ENCODE measurements around the gene DIP2C. TPM values are rescaled to one million over a fixed set of nuclear protein-coding genes. Genes with fewer than 3 reads are reported as not detected.

The DIP2C gene
- total RNA-seq, 1 experiment from 2014 or later: 11.0 TPM

DNA sequence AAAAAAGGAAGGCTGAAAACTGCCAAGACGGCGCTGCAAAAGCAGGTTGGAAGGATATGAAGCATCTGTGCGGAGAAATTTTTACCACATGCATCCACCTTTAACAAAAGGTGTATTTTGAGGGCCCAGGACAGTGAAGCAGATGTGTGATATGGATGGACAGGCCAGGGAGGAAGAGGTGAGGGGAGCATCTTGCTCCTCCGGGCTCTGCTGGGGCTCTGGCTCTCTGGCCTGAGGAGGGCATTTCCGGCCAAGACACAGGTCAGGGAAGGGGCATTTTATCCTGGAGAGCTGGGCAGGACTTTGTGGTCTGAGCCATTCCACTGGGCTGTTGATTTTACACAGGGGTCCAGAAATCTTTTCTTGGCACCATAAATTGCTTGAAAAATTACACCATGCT, 379.1 kb downstream of the DIP2C start:
- Mint-ChIP-seq H3K27ac (no peak overlapping the region), H3K9me3 (no peaks in the 10 kb centered on the region), H3K4me3 (no peak overlapping the region), H3K27me3 (ENCODE audit: low read depth) (no peaks in the 10 kb centered on the region), H3K36me3 (no peaks in the 10 kb centered on the region), H3K4me1 (peaks cover 15% of the 10 kb centered on the region)
- TF ChIP-seq ZNF671 (CRISPR knock-in tag; IDR thresholded peaks at IDR 0.05) (no peak), ZNF416 (CRISPR knock-in tag; IDR thresholded peaks at IDR 0.05) (no peak), ELF4 (CRISPR knock-in tag; IDR thresholded peaks at IDR 0.05; ENCODE audit: low read depth) (no peak), NR2C2 (CRISPR knock-in tag; IDR thresholded peaks at IDR 0.05) (no peak), MYBL2 (CRISPR knock-in tag; IDR thresholded peaks at IDR 0.05) (no peak), ZNF121 (CRISPR knock-in tag; IDR thresholded peaks at IDR 0.05) (no peak), JUN (CRISPR knock-in tag; IDR thresholded peaks at IDR 0.05) (no peak), TEAD4 (CRISPR knock-in tag; IDR thresholded peaks at IDR 0.05) (no peak)
- TF ChIP-seq, protein P1, sequence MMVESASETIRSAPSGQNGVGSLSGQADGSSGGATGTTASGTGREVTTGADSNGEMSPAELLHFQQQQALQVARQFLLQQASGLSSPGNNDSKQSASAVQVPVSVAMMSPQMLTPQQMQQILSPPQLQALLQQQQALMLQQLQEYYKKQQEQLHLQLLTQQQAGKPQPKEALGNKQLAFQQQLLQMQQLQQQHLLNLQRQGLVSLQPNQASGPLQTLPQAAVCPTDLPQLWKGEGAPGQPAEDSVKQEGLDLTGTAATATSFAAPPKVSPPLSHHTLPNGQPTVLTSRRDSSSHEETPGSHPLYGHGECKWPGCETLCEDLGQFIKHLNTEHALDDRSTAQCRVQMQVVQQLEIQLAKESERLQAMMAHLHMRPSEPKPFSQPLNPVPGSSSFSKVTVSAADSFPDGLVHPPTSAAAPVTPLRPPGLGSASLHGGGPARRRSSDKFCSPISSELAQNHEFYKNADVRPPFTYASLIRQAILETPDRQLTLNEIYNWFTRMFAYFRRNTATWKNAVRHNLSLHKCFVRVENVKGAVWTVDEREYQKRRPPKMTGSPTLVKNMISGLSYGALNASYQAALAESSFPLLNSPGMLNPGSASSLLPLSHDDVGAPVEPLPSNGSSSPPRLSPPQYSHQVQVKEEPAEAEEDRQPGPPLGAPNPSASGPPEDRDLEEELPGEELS (CRISPR knock-in tag; IDR thresholded peaks at IDR 0.05): no peak
- TF ChIP-seq, protein P2, sequence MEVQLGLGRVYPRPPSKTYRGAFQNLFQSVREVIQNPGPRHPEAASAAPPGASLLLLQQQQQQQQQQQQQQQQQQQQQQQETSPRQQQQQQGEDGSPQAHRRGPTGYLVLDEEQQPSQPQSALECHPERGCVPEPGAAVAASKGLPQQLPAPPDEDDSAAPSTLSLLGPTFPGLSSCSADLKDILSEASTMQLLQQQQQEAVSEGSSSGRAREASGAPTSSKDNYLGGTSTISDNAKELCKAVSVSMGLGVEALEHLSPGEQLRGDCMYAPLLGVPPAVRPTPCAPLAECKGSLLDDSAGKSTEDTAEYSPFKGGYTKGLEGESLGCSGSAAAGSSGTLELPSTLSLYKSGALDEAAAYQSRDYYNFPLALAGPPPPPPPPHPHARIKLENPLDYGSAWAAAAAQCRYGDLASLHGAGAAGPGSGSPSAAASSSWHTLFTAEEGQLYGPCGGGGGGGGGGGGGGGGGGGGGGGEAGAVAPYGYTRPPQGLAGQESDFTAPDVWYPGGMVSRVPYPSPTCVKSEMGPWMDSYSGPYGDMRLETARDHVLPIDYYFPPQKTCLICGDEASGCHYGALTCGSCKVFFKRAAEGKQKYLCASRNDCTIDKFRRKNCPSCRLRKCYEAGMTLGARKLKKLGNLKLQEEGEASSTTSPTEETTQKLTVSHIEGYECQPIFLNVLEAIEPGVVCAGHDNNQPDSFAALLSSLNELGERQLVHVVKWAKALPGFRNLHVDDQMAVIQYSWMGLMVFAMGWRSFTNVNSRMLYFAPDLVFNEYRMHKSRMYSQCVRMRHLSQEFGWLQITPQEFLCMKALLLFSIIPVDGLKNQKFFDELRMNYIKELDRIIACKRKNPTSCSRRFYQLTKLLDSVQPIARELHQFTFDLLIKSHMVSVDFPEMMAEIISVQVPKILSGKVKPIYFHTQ (CRISPR knock-in tag; IDR thresholded peaks at IDR 0.05): no peak
- TF ChIP-seq, protein P3, sequence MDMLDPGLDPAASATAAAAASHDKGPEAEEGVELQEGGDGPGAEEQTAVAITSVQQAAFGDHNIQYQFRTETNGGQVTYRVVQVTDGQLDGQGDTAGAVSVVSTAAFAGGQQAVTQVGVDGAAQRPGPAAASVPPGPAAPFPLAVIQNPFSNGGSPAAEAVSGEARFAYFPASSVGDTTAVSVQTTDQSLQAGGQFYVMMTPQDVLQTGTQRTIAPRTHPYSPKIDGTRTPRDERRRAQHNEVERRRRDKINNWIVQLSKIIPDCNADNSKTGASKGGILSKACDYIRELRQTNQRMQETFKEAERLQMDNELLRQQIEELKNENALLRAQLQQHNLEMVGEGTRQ (CRISPR knock-in tag; IDR thresholded peaks at IDR 0.05): no peak
- CTCF ChIA-PET: no interaction called here
- no peak for DNase-seq (ENCODE audit: low spot score)
- no peak for ATAC-seq
- POLR2A ChIA-PET: no interaction called here

DNA sequence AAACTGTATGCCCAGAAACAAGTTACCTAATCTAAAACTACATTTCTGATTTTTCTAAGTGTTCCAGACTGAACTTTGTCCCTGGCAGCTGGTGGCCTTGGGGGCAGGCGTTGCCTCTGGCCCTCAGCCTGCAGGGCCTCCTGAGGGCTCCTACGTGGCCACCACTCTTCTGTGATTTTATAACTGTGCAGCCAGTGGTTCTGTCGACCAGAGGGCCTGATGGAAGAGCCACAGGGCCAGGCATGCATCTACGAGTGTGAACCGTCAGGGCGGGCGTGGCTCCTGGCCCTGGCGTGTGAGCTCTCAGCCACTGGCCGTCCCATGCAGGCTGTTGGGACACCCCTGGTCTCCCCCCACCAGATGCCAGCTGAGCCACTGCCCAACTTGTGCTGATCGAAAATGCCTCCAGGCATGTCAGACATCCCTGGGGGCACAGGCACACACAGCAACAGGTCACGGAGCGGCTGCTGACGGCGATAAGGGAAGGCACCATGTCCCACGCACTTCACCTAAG, 380.8 kb downstream of the DIP2C start:
- ChIA-PET POLR2A (no interaction called here), CTCF (no interaction called here)
- TF ChIP-seq, protein P4, sequence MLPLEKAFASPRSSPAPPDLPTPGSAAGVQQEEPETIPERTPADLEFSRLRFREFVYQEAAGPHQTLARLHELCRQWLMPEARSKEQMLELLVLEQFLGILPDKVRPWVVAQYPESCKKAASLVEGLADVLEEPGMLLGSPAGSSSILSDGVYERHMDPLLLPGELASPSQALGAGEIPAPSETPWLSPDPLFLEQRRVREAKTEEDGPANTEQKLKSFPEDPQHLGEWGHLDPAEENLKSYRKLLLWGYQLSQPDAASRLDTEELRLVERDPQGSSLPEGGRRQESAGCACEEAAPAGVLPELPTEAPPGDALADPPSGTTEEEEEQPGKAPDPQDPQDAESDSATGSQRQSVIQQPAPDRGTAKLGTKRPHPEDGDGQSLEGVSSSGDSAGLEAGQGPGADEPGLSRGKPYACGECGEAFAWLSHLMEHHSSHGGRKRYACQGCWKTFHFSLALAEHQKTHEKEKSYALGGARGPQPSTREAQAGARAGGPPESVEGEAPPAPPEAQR (CRISPR knock-in tag; IDR thresholded peaks at IDR 0.05): no peak
- TF ChIP-seq ESRRA (CRISPR knock-in tag; IDR thresholded peaks at IDR 0.05; ENCODE audit: borderline replicate concordance) (no peak), ZNF671 (CRISPR knock-in tag; IDR thresholded peaks at IDR 0.05) (no peak), FOXK1 (CRISPR knock-in tag; IDR thresholded peaks at IDR 0.05) (no peak), JUN (CRISPR knock-in tag; IDR thresholded peaks at IDR 0.05) (no peak), NFYB (CRISPR knock-in tag; conservative IDR thresholded peaks at IDR 0.05; ENCODE audit: low read depth) (no peak)
- TF ChIP-seq, protein P5, sequence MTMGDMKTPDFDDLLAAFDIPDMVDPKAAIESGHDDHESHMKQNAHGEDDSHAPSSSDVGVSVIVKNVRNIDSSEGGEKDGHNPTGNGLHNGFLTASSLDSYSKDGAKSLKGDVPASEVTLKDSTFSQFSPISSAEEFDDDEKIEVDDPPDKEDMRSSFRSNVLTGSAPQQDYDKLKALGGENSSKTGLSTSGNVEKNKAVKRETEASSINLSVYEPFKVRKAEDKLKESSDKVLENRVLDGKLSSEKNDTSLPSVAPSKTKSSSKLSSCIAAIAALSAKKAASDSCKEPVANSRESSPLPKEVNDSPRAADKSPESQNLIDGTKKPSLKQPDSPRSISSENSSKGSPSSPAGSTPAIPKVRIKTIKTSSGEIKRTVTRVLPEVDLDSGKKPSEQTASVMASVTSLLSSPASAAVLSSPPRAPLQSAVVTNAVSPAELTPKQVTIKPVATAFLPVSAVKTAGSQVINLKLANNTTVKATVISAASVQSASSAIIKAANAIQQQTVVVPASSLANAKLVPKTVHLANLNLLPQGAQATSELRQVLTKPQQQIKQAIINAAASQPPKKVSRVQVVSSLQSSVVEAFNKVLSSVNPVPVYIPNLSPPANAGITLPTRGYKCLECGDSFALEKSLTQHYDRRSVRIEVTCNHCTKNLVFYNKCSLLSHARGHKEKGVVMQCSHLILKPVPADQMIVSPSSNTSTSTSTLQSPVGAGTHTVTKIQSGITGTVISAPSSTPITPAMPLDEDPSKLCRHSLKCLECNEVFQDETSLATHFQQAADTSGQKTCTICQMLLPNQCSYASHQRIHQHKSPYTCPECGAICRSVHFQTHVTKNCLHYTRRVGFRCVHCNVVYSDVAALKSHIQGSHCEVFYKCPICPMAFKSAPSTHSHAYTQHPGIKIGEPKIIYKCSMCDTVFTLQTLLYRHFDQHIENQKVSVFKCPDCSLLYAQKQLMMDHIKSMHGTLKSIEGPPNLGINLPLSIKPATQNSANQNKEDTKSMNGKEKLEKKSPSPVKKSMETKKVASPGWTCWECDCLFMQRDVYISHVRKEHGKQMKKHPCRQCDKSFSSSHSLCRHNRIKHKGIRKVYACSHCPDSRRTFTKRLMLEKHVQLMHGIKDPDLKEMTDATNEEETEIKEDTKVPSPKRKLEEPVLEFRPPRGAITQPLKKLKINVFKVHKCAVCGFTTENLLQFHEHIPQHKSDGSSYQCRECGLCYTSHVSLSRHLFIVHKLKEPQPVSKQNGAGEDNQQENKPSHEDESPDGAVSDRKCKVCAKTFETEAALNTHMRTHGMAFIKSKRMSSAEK (CRISPR knock-in tag; IDR thresholded peaks at IDR 0.05; ENCODE audit: borderline replicate concordance): no peak
- TF ChIP-seq, protein P6, sequence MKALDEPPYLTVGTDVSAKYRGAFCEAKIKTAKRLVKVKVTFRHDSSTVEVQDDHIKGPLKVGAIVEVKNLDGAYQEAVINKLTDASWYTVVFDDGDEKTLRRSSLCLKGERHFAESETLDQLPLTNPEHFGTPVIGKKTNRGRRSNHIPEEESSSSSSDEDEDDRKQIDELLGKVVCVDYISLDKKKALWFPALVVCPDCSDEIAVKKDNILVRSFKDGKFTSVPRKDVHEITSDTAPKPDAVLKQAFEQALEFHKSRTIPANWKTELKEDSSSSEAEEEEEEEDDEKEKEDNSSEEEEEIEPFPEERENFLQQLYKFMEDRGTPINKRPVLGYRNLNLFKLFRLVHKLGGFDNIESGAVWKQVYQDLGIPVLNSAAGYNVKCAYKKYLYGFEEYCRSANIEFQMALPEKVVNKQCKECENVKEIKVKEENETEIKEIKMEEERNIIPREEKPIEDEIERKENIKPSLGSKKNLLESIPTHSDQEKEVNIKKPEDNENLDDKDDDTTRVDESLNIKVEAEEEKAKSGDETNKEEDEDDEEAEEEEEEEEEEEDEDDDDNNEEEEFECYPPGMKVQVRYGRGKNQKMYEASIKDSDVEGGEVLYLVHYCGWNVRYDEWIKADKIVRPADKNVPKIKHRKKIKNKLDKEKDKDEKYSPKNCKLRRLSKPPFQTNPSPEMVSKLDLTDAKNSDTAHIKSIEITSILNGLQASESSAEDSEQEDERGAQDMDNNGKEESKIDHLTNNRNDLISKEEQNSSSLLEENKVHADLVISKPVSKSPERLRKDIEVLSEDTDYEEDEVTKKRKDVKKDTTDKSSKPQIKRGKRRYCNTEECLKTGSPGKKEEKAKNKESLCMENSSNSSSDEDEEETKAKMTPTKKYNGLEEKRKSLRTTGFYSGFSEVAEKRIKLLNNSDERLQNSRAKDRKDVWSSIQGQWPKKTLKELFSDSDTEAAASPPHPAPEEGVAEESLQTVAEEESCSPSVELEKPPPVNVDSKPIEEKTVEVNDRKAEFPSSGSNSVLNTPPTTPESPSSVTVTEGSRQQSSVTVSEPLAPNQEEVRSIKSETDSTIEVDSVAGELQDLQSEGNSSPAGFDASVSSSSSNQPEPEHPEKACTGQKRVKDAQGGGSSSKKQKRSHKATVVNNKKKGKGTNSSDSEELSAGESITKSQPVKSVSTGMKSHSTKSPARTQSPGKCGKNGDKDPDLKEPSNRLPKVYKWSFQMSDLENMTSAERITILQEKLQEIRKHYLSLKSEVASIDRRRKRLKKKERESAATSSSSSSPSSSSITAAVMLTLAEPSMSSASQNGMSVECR (CRISPR knock-in tag; IDR thresholded peaks at IDR 0.05; ENCODE audit: borderline replicate concordance): no peak
- TF ChIP-seq, protein P7, sequence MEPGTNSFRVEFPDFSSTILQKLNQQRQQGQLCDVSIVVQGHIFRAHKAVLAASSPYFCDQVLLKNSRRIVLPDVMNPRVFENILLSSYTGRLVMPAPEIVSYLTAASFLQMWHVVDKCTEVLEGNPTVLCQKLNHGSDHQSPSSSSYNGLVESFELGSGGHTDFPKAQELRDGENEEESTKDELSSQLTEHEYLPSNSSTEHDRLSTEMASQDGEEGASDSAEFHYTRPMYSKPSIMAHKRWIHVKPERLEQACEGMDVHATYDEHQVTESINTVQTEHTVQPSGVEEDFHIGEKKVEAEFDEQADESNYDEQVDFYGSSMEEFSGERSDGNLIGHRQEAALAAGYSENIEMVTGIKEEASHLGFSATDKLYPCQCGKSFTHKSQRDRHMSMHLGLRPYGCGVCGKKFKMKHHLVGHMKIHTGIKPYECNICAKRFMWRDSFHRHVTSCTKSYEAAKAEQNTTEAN (CRISPR knock-in tag; IDR thresholded peaks at IDR 0.05): no peak
- DNase-seq (ENCODE audit: low spot score) (no peak), ATAC-seq (no peak)
- H3K4me1 Mint-ChIP-seq: peaks cover 15% of the 10 kb centered on the region
- no peak overlapping the region for H3K27ac Mint-ChIP-seq
- no peak overlapping the region for H3K4me3 Mint-ChIP-seq
- H3K27me3 Mint-ChIP-seq (ENCODE audit: low read depth): no peaks in the 10 kb centered on the region
- peaks cover 5% of the 10 kb centered on the region; the same call in 1 of the 2 replicates for H3K9me3 Mint-ChIP-seq
- H3K36me3 Mint-ChIP-seq: no peaks in the 10 kb centered on the region

Measured in WTC11 (cell line).